Testis (tissue), 3 donors: ENCODE measurements around the gene ELFN1. TPM values are rescaled to one million over a fixed set of nuclear protein-coding genes. Genes with fewer than 3 reads are reported as not detected.

Experiments
- DNase-seq: peaks from one replicate; pipeline ENCODE4 v3.0.0-alpha.2; 2019
- H3K27ac ChIP-seq, 2 donors: fragments of 200-600 bp; sonication (generic); one replicate each; pipeline ENCODE4 v1.5.1; 2019
- H3K27me3 ChIP-seq: fragments of 200-600 bp; sonication (generic); one replicate; pipeline ENCODE4 v1.5.1; 2019
- H3K36me3 ChIP-seq: fragments of 200-600 bp; sonication (generic); one replicate; pipeline ENCODE4 v1.5.1; 2017; ENCODE audit warnings: low read depth; ENCODE audit errors: missing control alignments
- H3K4me1 ChIP-seq: fragments of 200-600 bp; sonication (generic); one replicate; pipeline ENCODE4 v1.5.1; 2019
- H3K4me3 ChIP-seq, 2 donors: fragments of 200-600 bp; sonication (generic); one replicate each; pipeline ENCODE4 v1.5.1; 2017 to 2019
- H3K9me3 ChIP-seq: fragments of 200-600 bp; sonication (generic); one replicate; pipeline ENCODE4 v1.5.1; 2017
- POLR2A ChIP-seq: fragments of 450-650 bp; IDR thresholded peaks from one replicate; pipeline ENCODE4 v1.6.1; 2017; ENCODE audit warnings: antibody characterized with exemption, mild to moderate bottlenecking, moderate library complexity
- WGBS, 2 donors: methylation state at CpG; one replicate each; pipeline ENCODE4 v1.1.5; 2018; 5-methylcytosine and 5-hydroxymethylcytosine counted together
- intact Hi-C: fragments of 100-400 bp; cut with DNase I; formaldehyde crosslinking; loops from one replicate; pipeline ENCODE4 v1.15.1; 2023; ENCODE audit warnings: low total_unique reads
- polyA plus RNA-seq: library from polyadenylated mRNA; stranded (reverse); fragments of 350-450 nt; fragmentation: Illumina TruSeq; extraction: RNeasy Lipid Tissue Mini Kit (QIAGEN cat#74804); gene quantifications from one replicate; pipeline ENCODE4 v1.2.3, GENCODE V29; 2014; ENCODE audit warnings: low read depth, low replicate concordance; ENCODE audit not compliant: insufficient read depth
- total RNA-seq, 2 donors: library from RNA; depleted of rRNA; stranded (reverse); fragments of >200 nt; gene quantifications; one replicate each; pipeline ENCODE4 v1.2.3, GENCODE V29; 2016
- TF ChIP-seq, protein P1 (sequence below), 3 experiments: fragments of 450-650 bp in 2 of 3; fragments of 200-600 bp in 1 of 3; sonication (generic) in 1 of 3; IDR thresholded peaks; one replicate each; pipeline ENCODE4 v1.5.1; 2016 to 2019; ENCODE audit warnings: antibody characterized with exemption in 3 of 3, mild to moderate bottlenecking in 2 of 3, moderate library complexity in 1 of 3

ELFN1 gene
- total and polyA plus RNA-seq, 3 donors from 2014 or later = 2.3 to 3.2 (median 2.8) TPM

DNA sequence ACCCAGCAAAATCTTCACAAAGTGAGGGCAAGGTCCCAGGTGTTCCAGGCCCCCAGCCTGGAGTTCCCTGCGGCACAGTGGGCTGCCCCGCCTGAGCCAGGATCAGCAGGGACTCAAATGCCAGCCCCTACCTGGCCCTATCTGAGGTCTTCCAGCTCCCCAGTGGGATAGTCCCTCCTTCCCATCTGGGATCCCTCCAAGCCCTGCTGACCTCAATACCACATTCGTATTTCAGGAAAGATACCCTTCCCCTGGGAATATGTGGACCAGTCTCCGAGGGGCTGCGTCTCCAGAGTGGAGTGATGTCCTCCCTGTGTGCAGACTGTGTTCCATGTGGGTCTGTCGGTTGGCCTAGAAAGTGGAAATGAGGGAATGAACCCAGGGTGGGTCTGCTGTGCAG lies 40.9 kb downstream of the ELFN1 start:
- 84 to 90% methylated on average over 5 to 6 of the region's 6 CpGs for WGBS, 2 donors

DNA sequence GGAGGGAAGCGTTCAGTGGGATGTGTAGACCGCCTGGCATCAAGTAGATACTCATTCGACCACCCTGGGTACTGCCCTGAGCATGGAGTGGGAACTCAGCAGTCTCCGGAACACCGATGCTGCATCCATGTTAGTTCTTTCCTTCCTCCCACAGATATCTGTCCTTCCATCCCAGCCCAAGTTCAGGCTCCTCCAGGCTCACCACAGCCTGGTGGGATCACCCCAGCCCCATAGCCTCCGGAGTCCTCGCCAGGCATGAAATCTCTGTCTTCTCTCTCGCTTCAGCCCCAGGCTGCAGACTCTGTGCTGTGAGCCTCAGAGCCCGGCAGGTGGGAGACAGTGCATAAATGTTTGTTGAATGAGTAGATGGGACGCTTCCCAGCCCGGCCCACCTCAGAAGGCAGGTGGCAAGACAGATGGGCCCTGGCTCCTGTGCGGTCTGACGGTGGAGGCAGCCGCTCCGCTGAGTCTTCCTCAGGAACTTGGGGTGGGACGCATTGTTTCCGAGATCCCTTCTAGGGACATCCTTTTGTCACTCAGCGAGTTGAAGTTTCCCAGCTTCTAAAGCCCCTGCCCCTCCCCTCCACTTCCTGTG lies 42.9 kb downstream of the ELFN1 start:
- Histone ChIP-seq H3K4me3 (no peak overlapping the region), H3K27ac (no peak overlapping the region), H3K27me3 (no peaks in the 10 kb centered on the region), H3K36me3 (no peaks in the 10 kb centered on the region), H3K4me1 (peaks cover 12% of the 10 kb centered on the region), H3K9me3 (no peaks in the 10 kb centered on the region)
- no peak for DNase-seq
- intact Hi-C loops = no loop called here
- 82 to 86% methylated on average over 16 to 18 of the region's 18 CpGs for WGBS, 2 donors
- no peak for TF ChIP-seq POLR2A

More for the DNA sequence above, 40.9 kb downstream of the ELFN1 start:
- H3K27me3 ChIP-seq = no peaks in the 10 kb centered on the region
- H3K27ac ChIP-seq = no peak overlapping the region
- H3K36me3 ChIP-seq = no peaks in the 10 kb centered on the region
- no peaks in the 10 kb centered on the region for H3K4me1 ChIP-seq
- intact Hi-C loops = no loop called here
- H3K4me3 ChIP-seq = no peak overlapping the region
- DNase-seq = no peak
- H3K9me3 ChIP-seq = no peaks in the 10 kb centered on the region
- no peak for TF ChIP-seq POLR2A
- TF ChIP-seq, protein P1, sequence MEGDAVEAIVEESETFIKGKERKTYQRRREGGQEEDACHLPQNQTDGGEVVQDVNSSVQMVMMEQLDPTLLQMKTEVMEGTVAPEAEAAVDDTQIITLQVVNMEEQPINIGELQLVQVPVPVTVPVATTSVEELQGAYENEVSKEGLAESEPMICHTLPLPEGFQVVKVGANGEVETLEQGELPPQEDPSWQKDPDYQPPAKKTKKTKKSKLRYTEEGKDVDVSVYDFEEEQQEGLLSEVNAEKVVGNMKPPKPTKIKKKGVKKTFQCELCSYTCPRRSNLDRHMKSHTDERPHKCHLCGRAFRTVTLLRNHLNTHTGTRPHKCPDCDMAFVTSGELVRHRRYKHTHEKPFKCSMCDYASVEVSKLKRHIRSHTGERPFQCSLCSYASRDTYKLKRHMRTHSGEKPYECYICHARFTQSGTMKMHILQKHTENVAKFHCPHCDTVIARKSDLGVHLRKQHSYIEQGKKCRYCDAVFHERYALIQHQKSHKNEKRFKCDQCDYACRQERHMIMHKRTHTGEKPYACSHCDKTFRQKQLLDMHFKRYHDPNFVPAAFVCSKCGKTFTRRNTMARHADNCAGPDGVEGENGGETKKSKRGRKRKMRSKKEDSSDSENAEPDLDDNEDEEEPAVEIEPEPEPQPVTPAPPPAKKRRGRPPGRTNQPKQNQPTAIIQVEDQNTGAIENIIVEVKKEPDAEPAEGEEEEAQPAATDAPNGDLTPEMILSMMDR (IDR thresholded peaks at IDR 0.05) = no peak

DNA sequence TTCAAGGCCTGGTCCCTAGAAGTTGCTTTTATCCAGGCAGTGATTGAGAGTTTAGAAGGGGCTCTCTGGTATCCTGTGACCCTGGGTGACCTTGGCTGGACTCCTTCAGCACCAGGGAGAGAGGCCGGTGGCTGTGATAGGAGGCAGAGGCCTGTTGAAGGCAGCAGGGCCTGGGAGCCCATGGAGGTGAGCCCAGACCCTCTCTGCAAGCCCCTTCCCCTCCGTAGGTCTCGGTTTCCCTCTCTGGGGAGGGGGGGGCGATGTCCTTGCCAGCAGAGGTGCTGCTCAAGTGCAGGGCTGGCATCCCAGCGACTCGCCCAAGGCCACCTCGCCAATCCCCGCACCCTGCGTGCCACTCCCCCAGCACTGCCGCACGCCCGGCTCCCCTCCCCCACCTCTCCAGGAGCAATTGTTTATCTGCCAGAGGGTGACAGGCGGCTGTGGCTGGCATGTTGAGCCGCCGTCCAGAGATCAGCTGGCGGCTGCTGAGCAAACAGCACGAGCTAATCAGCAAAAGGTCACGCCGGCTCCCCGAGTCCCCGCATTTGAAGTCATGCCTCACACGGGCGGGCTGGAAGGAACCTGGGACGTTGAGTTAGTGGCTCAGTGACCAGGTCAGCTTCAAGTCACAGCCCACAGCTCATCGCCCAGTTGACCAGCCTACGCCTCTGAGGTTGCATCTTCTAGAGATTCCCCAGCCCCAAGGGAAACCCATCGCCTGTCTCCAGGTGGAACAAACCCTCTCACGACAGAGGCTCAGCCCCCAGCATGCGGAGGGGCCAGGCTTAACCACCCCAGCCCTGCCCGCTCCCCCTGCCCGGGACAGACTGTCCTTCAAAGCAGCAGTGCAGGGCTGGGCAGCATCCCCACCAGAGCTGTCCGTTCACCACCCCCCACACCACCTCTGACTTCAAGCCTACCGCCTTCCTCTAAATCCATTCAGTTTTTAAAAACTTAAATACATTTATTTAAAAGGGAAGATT lies 43.7 kb downstream of the ELFN1 start:
- DNase-seq = peak; percentile 92
- WGBS, 2 donors = 62 to 64% methylated on average over 21 to 33 of the region's 33 CpGs
- Histone ChIP-seq H3K4me3 (no peak overlapping the region), H3K4me1 (peaks cover 12% of the 10 kb centered on the region), H3K27ac (peak overlapping the region in 1 of 2 donors; percentile 18), H3K9me3 (no peaks in the 10 kb centered on the region), H3K36me3 (no peaks in the 10 kb centered on the region), H3K27me3 (no peaks in the 10 kb centered on the region)
- no peak for TF ChIP-seq POLR2A
- TF ChIP-seq, protein P1 (IDR thresholded peaks at IDR 0.05) = no peak
- intact Hi-C loops = no loop called here

DNA sequence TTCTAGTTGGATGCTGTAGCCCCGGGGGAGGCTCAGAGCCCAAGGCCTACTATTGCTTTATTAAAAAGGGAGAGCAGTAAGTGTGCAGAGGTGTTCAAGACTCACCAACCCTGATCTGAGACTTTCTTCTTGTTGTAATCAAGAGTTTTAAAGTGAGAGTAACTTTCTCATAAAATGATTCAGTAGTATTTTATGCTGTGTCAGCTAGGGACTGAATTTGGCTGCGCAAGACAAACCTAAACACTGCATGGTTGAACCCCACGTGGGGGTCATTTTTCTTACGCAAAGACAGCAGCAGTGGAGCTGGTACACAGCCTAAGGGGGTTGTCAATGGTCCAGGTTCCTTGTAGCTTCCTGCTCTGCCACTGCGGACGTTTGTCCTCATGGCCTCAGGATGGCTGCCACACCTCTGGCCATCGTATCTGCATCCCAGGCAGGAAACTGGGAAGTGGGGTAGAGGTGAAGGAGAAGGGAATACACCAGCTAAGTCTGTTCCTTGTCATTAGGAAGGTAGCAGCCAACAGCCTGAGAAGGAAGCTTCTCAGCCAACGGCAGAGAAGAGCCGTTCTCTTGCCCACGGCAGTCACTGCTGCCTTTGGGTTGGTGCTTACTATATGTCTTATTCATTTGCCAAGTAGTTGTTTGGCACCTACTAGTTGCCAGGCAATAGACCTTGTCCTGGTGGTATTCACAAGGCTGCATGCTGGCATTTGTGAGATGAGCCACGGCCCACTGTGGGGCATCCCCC lies 44.7 kb downstream of the ELFN1 start:
- Histone ChIP-seq H3K36me3 (no peaks in the 10 kb centered on the region), H3K4me1 (peaks cover 12% of the 10 kb centered on the region), H3K27me3 (no peaks in the 10 kb centered on the region), H3K4me3 (no peak overlapping the region), H3K27ac (no peak overlapping the region), H3K9me3 (no peaks in the 10 kb centered on the region)
- intact Hi-C loops = no loop called here
- DNase-seq = no peak
- 91 to 93% methylated on average over 11 of the region's 11 CpGs for WGBS, 2 donors
- TF ChIP-seq, protein P1 (IDR thresholded peaks at IDR 0.05) = no peak
- no peak for TF ChIP-seq POLR2A

DNA sequence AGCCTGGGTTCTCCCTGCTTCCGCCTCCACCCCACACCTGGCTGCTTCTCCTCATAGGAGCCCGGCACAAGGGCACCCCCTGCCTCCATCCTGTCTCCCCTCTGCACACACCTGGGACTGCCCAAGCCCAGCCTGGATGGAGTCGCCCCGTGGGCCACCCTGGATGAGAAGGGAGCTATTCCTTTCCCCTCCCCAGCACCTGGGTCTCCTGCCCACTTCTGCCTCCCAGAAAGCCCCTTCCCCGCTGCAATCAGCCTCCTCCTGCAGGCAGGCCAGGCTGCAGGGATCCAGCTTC lies 45.2 kb downstream of the ELFN1 start:
- Histone ChIP-seq H3K4me3 (no peak overlapping the region), H3K36me3 (no peaks in the 10 kb centered on the region), H3K4me1 (peaks cover 12% of the 10 kb centered on the region), H3K27ac (no peak overlapping the region), H3K27me3 (no peaks in the 10 kb centered on the region), H3K9me3 (no peaks in the 10 kb centered on the region)
- 91 to 93% methylated on average over 1 to 5 of the region's 5 CpGs for WGBS, 2 donors
- TF ChIP-seq POLR2A = no peak
- TF ChIP-seq, protein P1 (IDR thresholded peaks at IDR 0.05) = no peak
- DNase-seq = no peak
- intact Hi-C loops = no loop called here
